ENCODE measurements around the gene DOC2A. TPM values are rescaled to one million over a fixed set of nuclear protein-coding genes. Genes with fewer than 3 reads are reported as not detected.

DOC2A gene
- total RNA-seq, 4 donors from 2014 or later: 0.66 to 0.85 TPM; not detected in 2

GRCh38 chr16:30051518-30051917 is 40.7 kb upstream of the DOC2A start:
- TF ChIP-seq CTCF (IDR thresholded peaks at IDR 0.05; ENCODE audit: low read depth): no peak

- TF ChIP-seq CTCF (IDR thresholded peaks at IDR 0.05; ENCODE audit: low read depth): no peak
Measured at GRCh38 chr16:30049871-30050270, 39.0 kb upstream of the DOC2A start.

DNA sequence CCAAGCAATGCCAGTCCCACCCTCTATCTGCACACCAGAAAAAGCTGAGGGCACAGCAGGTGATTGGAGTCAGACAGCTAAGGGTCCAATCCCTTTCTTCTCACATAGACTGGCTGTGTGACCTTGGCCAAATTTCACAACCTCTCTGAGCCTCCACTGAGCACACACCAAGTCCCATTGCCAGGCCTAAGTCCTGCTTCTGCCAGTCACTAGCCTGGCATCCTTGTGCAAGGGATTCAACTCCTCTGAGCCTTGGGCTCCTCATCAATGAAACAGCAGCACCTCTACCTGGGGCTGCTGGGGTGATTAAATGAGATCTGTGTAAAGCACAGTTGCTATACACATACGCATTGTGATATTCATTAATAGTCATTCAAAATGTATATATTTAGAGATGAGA is 35.8 kb upstream of the DOC2A start:
- TF ChIP-seq CTCF (IDR thresholded peaks at IDR 0.05; ENCODE audit: low read depth): no peak

DNA sequence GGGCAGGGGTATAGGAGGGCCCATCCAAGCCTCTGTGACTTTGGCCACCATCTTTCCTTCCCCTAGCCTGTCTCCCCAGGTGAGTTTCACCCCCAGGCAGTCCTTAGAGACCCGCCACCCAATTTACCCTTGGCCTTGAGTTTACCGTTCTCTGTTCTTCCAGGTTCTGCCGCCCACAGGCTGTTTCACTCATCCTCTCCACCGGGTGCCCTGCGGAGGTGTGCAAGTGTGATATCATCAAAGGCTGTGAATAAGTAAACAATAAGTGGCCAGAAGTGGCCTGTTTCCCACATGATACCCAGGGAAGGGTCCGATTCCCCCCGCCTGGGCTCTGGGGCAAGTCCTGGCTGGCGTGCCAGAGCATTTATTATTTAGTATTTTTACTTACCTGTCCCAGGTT is 35.4 kb upstream of the DOC2A start:
- no peak for TF ChIP-seq CTCF (IDR thresholded peaks at IDR 0.05; ENCODE audit: low read depth)

DNA sequence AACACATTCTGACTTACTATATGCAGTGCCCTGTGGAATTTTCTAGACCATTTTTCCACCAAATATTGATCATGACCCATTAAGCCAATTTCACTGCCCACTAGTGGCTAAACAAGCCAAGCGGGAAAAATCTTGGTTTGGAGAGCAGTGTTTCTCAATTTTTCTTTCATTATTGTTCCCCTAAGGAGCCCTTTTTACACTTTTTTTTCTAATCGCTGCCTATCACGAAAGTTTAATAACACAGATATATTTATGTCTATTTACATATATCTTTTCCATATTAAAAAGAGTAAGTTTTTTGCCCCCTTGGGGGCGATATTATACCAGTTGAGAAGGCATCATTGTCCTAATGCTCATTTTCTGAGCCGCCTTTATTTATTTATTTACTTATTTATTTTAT is 31.0 kb upstream of the DOC2A start:
- TF ChIP-seq CTCF (IDR thresholded peaks at IDR 0.05; ENCODE audit: low read depth): no peak

DNA sequence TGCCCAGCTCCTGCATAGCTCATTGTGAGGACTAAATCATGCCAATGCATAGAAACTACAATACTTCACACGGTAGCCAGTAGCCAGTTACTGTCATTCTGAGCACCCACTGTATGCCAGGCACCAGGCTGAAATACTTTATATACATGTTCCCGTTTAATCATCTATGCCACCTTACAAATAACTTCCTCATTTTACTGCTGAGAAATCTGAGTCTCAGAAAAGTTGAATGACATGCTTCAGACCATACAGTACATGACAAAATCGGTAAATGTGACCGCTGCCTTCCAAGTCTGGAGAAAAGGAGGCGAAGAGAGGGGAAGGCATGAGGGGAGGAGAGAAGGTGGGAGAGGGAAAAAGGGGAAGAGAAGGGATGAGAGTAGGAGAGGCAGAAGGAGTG is 29.4 kb upstream of the DOC2A start:
- TF ChIP-seq CTCF (IDR thresholded peaks at IDR 0.05; ENCODE audit: low read depth): no peak

- TF ChIP-seq CTCF (IDR thresholded peaks at IDR 0.05; ENCODE audit: low read depth): no peak
Measured at GRCh38 chr16:30033270-30033669, 22.4 kb upstream of the DOC2A start.

All from subcutaneous adipose tissue (tissue), 4 donors.